NCI-H2029 (cell line): ENCODE results near the gene C21orf58.

Experiments
- DNase-seq: peaks from one replicate; lab custom pipeline; 2025; lab: John Stamatoyannopoulos, UW

C21orf58 gene

DNA sequence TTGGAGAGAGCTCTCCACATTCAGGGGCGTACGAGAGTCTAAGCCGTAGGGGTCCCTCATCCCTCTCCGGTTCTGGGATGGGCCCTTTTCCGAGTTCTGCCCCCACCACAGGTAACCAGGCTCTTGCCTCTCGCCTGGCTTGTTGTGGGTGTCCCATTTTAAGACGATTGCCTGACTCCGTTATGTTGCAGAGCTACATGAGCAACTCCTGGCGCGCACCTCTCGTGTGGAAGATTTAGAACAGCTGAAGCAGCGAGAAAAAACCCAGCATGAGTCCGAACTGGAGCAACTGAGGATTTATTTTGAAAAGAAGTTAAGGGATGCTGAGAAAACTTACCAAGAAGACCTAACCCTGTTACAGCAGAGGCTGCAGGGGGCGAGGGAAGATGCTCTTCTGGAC, 29.2 kb upstream of the C21orf58 start:
- no peak for DNase-seq

DNA sequence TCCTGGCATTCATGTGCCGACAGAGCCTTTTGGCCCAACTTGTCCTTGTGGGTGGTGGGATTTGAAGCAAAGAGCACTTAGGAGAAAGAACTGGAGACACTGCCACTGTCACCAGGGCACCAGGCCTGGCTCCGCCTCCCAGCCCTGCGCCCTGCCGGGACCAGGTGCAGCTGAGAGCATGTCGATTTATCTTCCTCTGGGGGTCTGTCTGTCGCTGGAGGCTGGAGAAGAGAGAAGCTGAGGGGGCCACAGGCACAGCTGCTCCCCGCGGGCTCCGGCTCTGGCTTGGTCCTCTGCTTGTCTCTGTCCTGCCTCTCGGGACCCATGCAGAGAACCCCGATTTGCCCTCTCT, 28.5 kb upstream of the C21orf58 start:
- no peak for DNase-seq

DNA sequence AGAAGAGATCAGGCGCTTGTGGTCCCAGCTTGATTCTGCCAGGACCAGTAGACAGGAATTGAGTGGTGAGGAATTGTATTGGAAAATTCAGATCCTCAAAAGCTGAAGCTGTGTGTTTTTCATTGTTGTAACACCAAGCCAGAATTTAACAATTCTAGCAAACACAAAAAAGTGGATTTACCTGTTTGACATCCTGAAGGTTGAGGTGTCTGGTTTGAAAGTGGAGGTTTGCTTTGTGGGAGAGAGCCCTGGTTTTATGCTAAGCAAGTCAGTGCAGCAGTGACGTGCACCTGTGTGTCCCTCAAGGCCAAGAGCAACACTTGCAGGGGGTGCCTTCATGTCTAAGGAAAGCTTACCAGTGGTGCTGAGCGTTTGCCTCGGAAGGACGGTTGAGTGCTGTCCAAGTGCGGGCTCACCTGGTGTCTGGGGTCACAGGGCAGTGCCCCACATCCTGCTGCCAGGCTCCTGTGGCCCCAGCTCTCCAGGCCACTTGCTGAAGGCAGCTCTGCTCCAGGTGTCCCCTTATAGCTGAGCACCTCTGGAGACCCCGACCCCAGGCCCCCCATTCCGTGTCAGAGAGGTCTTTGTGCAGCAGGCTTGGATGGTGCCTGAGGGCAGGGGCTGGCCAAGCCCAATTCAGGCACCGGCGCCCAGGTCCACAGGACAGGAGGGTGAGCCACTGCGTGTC, 27.9 kb upstream of the C21orf58 start:
- no peak for DNase-seq

DNA sequence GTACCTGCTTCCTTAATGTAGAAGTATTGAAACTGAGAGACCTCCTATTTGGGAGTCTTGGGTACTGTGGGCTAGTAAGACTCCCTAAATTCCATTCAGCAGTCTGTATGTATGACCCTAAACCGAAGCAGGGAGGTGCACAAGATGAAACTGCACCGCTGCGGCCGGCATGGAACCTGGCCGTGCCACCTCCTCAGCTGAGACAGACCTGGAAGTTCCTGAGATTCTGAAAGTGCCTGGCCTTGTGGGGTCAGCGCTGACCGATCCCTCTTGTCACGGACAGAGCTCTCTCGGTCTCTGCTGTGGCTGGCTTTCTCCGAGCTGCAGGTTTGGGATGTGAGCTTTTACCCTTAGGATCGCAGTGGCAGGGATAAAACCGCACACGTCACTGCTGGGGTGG, 27.3 kb upstream of the C21orf58 start:
- DNase-seq, result no peak

DNA sequence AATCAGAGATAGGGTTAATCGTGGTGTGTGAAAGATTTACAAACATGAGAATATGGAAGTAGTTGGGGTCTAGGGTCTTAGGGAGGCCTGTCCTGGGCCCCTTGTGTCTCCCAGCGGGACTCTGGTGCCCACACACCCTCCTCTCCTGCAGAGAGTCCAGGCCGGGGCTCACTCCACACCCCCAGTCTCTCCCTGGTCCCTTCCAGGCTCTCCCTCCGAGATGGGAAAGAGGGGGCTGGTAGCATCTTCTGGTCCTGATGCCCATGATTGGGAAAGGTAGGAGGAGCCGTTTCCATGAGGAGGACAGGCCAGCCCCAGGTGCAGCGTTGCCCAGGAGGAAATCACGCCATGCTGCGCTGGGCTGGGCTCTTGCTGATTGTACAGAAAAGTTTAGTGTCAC, 26.9 kb upstream of the C21orf58 start:
- DNase-seq, result no peak

DNA sequence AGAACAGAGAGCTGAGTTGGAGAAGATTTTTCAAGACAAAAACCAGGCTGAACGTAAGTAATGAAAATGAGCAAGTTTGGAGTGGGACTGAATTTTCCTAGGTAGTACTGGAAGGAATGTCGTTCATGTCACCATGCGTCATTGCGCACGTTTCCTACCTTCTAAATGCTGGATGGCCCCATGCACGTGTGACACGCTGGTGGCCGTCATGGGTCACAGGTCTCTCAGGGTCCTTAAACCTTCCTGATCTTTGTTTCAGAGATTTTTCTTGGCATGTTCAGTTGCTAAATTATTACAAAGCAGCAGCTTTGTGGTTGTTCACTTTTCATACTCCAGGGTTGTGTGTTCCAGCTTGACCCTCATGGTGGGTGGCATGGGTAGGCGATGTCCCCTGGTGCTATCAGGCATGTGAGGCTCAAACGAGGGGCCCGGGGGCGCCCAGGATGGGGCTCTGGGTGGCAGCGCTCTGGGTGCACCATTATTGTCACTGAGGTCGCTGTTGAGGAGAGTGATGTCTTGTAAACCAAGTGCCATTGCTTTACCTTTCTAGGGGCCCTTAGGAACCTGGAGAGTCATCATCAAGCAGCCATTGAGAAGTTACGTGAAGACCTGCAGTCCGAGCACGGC, 25.6 kb upstream of the C21orf58 start:
- DNase-seq, result no peak

DNA sequence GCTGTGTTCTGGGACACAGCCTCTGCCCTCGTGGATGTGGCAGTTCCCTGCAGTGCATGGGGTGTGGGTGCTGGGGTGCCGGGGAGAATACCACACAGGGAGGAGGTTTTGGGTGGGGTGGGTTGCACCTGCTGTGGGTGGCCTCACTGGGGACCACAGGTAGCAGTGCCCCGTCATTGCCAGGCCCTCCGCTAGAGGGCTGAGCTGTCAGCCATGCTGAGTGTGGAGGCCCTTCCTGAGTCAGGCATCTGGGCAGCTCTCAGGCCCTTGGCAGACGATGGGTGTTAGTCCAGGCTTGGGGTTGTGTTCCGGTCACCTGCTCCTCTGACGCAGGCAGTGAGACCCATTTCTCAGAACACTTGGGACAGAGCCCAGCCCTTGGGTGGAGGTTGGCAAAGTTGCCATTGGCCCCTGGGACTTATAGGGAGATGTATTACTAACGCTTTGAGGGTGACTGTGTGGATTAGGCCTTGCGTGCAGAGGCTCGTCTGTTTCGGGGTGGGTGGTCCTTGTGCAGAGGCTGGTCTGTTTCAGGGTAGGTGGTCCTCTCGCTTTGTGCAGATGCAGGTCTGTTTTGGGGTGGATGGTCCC, 24.2 kb upstream of the C21orf58 start:
- no peak for DNase-seq

DNA sequence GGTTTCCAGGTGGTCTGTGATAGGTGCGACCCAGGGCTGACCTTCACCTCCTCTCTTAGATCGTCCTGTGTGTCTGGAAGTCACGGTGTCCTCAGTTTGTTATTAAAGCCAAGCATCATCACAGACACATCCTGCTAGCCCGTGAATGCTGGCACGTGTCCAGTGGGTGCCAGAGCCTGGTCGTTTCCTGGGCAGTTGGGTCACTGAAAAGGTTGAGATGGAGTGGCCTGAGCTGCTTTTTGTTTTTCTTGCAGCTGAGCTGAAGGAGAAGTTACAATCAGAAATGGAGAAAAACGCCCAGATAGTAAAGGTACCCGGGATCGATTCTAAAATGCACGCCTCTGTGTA, 23.5 kb upstream of the C21orf58 start:
- no peak for DNase-seq

DNA sequence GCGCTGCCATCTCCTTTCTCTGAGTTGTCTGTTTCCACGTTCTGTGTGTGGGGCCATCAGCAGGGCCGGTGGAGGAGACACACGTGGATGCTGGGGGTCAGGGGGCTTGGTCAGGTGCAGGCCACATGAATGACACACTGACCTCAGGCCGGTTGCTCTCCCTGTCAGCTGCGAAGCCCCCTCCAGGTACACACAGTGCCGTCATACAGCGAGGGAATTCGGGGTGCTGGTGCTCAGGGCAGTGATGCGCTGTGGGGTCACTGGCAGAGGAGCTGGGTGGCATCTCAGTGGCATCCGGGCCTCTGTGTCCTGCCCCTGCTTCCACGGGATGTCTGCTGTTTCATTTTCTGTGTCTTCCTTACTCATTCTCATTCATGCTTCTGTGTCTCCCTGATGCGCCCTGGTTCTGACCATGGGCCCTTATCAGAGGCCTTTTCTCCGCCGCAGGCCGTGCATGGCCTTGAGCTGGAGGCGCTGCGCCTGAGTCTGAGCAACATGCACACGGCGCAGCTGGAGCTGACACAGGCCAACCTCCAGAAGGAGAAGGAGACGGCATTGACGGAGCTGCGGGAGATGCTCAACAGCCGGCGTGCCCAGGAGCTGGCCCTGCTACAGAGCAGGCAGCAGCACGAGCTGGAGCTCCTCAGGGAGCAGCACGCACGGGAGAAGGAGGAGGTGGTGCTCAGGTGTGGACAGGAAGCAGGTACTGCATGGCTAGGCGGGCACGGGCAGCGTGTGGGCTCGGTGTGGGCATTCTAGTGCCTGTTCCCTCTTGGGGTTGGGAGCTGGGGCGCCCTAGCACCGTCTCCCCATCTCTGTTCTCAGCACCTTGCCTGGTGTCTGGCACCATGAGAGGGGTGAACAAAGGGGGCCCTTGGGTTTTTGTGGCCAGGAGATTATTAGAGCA, 22.9 kb upstream of the C21orf58 start:
- no peak for DNase-seq

DNA sequence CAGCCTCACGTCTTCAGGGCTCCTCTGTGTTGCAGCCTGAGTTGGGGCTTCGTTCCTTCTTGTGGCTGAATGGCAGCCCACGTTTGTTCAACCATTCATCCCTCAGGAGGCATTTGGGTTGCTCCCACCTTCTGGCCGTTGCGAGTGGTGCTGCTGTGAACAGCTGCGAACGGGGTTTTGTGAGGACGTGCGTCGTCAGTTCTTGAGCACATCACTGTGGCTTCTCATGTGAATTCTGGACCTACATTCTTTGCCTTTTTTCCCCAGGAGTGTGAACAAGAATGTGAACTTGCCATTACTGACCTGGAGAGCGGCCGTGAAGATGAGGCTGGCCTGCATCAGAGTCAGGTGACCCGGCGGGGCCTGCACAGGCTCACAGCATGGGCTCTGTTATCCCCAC, 22.2 kb upstream of the C21orf58 start:
- no peak for DNase-seq

DNA sequence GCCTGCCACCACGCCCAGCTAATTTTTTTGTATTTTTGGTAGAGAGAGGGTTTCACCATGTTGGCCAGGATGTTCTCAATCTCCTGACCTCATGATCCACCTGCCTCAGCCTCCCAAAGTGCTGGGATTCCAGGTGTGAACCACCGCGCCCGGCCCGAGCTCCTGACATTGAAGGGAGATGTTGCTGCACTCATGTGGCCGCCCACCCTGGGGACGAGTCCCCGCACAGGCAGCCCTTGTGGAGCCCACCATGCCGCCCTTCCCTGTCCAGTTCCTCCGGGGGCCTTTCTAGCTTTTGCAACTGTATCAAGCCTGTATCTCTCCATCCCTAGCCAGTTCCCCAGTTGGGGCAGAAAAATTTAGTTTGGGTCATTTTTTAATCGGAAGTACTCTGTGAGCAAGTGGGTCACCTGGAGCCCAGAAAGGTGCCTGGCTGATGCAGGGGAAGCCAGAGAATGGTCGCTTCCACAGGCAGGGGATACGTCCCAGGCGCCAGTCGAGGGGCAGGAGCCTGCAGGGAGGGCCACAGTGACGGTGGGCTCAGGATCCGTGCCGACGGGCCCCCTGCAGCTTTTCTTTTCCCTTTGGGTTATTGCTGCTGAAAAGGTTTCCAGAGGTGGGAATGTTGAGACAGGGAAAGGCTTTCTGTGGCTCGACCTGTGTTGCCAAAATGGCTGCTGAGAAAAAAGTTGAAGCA, 20.7 kb upstream of the C21orf58 start:
- DNase-seq, result no peak

DNA sequence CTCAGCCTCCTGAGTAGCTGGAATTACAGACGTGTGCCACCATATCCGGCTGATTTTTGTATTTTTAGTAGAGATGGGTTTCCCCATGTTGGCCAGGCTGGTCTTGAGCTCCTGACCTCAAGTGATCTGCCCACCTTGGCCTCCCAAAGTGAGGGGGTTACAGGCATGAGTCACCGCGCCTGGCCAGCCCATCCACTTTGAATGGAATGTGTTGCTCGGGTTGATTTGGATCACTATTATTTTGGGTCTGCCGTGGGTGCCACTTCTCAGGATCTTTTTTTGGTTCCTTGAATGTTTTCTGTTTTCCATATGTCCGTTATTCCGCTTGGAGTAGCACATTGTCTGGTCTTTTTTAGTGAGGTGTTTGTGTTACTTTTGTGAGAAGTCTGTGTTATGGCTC, 17.3 kb upstream of the C21orf58 start:
- no peak for DNase-seq

DNA sequence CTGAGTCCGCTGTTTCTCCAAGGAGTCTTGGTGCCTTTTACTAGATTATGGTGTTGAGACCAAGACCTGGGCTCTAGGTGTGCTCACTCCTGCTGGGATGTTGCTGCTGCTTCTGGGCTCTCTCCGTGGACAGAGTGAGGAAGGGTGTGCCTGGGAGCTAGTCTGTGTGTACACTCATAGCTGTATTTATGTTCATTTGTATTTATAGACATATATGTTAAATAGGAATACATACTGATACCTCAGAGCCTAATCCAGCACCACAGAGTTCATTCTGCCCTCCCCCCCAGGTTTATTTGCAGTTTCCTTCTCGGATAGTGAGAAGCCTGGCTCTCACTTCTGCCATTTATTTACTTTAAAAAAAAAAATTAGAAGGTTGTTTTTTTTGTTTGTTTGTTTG, 12.9 kb upstream of the C21orf58 start:
- DNase-seq, result no peak

DNA sequence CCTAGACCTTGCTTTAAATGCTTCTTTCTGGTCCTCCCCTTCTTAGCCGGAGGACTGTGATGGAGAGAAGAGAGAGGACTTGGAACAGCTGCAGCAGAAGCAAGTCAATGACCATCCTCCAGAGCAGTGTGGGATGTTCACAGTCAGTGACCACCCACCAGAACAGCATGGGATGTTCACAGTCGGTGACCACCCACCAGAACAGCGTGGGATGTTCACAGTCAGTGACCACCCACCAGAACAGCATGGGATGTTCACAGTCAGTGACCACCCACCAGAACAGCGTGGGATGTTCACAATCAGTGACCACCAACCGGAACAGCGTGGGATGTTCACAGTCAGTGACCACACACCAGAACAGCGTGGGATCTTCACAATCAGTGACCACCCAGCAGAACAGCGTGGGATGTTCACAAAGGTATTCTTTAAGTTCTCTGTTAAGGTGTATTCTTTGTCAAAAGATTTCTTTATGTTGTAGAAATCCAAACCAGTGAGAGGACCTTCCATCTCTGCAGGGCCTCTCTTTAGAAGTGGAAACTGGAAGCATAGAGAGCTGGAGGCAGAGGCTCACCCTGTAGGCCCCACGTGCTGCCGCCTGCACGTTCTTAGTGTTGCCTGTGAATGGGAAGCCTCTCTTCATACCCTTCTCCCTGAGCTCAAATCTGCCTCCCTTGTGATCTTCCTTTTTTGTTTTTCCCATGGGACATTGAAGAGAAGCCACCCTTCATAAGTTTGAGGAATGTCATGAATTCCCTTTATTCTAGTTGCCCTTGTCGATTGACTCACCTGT, 10.9 kb upstream of the C21orf58 start:
- no peak for DNase-seq

DNA sequence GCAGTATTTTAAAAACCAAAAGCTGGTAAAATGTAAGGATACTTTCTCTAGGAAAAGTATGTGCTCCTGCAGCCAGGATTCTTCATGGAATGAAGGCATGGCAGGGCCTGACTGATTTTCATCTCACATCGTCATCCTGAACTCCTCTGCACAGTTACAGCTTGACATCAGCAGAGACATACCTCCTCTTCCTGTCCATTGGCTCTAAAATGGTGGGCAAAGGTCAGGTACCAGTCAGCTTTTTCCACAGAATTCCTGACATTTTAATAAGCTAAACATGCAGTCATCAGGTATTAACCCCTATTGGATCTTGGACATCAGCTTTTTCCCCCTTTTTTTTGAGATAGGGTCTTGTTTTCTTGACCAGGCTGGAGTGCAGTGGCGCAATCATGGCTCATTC, 6.1 kb upstream of the C21orf58 start:
- DNase-seq, result no peak

DNA sequence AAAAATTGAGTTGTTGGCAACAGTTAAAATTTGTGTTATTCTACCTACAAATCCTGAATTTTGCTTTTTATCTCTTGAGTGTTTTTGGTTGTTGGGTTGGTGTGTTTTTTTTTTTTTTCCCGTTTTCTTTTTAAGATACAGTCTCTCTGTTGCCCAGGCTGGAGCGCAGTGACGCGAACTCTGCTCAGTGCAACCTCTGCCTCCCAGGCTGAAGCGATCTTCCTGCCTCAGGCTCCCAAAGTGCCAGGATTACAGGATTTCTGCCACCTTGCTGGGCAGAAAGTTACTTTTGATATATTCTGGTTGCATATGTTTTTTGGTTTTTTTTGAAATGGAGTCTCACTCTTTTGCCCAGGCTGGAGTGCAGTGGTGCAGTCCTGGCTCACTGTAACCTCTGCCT, 4.5 kb upstream of the C21orf58 start:
- DNase-seq, result no peak

DNA sequence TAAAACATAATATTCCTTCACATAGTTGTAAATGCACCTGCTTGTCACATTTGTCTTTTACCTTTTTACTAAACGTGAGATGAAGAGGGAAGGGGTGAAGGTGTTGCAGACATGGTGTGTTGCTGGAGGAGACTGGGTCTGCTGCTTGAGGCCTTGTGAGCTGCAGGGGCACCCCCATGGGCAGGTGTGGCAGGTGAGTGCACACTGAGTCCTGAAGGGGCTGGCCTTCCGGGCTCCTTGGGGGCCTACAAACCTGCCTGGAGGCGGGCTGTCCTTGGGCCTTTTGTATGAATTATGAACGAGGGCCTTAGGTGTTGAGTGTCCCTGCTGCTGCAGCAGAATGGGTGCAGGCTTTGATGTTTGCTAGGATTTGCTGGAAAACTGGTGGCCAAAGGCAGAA, 4.0 kb upstream of the C21orf58 start:
- DNase-seq, result no peak

DNA sequence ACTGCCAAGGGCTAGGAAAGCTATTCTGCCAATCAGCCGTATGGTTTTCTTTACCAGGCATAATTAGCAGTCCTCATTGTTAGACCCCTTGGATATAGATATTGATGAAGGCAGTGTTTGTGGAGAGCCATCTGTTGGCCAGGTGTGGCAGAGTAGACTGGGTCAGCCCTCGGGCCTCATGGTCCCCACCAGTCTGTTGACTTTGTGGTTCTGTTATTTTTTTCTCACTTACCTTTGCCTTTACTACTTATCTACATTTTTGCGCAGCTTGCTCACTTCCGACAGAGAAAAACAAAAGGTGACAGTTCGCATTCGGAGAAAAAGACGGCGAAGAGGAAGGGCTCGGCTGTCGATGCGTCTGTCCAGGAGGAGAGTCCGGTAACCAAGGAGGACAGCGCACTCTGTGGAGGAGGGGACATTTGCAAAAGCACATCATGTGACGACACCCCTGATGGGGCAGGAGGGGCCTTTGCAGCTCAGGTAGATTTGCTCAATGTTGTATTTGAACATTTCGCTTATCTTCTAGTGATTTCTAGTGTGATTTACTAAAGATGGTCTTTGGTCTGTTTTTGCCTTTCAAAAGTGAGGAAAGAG, 2.5 kb upstream of the C21orf58 start:
- DNase-seq, result no peak

DNA sequence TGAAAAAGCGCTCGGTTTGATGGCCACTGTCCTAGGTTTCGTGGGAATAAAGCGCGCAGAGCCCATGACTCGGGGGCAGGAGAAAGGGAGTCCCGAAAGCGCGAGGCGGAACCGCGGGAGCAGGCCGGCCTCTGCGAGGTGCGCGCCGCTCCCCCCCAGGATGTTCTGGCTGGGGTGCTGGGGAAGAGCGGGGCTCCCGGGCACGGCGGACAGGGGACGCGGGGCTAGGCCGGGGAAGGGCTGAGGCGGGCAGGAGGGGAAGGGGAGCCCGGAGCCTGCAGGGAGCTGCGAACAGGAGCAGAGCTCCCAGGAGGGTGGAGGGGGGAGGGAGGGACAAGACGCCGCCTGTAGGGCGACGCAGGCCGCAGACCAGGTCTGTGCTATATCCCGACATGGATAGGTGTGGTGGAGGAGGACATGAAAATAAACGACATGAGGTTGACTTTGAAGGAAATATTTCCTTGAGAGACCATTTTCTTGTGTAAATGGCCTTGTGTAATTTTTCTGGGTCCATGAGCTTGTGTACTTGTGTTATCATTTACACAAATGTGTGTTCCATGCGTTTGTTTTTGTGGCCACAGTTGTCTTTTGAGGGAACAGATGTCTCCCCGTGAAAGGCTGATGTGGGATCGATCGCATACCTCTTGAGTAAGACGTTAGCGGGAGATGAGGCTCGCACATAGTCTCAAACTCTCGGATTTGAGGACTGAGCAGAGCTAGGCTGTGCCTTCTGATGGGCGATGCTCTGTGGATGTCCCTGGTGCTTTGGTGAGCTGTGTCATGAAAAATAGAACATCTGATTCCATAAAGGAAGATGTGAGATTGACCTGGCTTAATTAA, 1.6 kb upstream of the C21orf58 start:
- DNase-seq, result peak; percentile 56

DNA sequence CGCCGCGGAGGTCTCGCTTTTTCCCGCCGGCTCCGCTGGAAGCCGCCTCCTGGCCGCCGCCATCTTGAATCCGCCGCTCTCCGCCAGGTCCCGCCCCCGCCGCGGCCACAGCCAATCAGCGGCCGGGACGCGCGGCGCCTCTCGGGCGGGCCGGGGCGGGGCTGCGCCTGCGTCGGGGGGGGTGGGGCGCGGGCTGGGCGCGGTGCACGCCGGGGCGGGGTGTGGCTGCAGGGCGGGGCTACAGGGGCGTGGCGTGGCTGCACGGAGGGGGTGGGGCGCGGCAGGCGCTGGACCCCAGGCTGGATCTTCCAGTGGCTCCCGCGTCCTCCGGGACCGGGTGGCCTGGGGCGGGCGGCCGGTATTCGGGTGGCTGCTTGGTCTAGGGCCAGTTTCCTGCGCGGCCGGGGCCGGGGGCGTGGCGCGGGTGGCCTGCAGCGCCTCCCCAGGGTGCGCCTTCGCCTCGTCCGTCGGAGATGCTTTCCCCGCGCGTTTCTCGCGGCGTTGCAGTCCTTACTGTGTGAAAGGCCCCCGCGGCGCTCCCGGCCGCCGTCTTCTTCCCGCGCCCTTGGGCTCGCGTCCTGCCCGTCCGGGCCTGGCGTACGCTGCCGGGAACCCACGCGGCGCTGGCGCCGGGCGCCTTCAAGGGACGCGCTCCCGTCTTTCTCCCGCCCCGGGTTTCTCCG, 861 bp upstream of the C21orf58 start:
- DNase-seq, result peak; percentile 65
